Activated CD8-positive, alpha-beta T cell treated with anti-CD3 and anti-CD28 coated beads for 36 hours (primary cell): Measurements from ENCODE around the gene RHBDL2. TPM values are rescaled to one million over a fixed set of nuclear protein-coding genes. Genes with fewer than 3 reads are reported as not detected.
"Not testable (repeated sequence)": the region's sequence is repeated elsewhere in the genome, so short reads cannot be mapped to it uniquely, and the experiment has no call there.

Experiments
- ATAC-seq: fragments of 200-7000 bp; cut with Tn5 transposase; one replicate; pipeline ENCODE4 v1.10.0; 2021; ENCODE audit warnings: mild to moderate bottlenecking, moderate library complexity
- CTCF ChIA-PET: fragments of 350-600 bp; sonication (Branson Sonifier 250); formaldehyde crosslinking; loops from one replicate; lab custom pipeline; 2021; ENCODE audit warnings: antibody characterized with exemption; lab: Charles Lee
- POLR2A ChIA-PET: fragments of 350-600 bp; sonication (Branson Sonifier 250); formaldehyde crosslinking; loops from one replicate; lab custom pipeline; 2021; ENCODE audit warnings: antibody characterized with exemption; lab: Charles Lee
- DNase-seq: peaks from one replicate; pipeline ENCODE4 v3.0.0-alpha.2; 2020
- H3K27ac Mint-ChIP-seq: one replicate; pipeline ENCODE4 v1.8.0; 2021; ENCODE audit warnings: mild to moderate bottlenecking, mixed read lengths
- H3K27me3 Mint-ChIP-seq: one replicate; pipeline ENCODE4 v1.8.0; 2021; ENCODE audit warnings: mixed read lengths
- H3K36me3 Mint-ChIP-seq: one replicate; pipeline ENCODE4 v1.8.0; 2021; ENCODE audit warnings: low read depth, mixed read lengths
- H3K4me1 Mint-ChIP-seq: one replicate; pipeline ENCODE4 v1.8.0; 2021; ENCODE audit warnings: low read depth, mixed read lengths
- H3K4me3 Mint-ChIP-seq: one replicate; pipeline ENCODE4 v1.8.0; 2021; ENCODE audit warnings: mild to moderate bottlenecking, moderate library complexity, mixed read lengths
- H3K9me3 Mint-ChIP-seq: one replicate; pipeline ENCODE4 v1.8.0; 2021; ENCODE audit warnings: mixed read lengths
- intact Hi-C: fragments of 100-400 bp; cut with micrococcal nuclease; formaldehyde crosslinking; loops from one replicate; pipeline ENCODE4 v1.10.0; 2022
- total RNA-seq, 2 experiments: library from RNA; stranded (reverse); gene quantifications; one replicate each; pipeline ENCODE4 v1.2.3, GENCODE V29; 2021
- TF ChIP-seq, protein P1 (sequence below): fragments of 200-600 bp; IDR thresholded peaks from one replicate; pipeline ENCODE4 v1.8.0; 2022; ENCODE audit warnings: antibody characterized with exemption, mild to moderate bottlenecking

The RHBDL2 gene
- total RNA-seq, 2 experiments from 2014 or later = not detected

DNA sequence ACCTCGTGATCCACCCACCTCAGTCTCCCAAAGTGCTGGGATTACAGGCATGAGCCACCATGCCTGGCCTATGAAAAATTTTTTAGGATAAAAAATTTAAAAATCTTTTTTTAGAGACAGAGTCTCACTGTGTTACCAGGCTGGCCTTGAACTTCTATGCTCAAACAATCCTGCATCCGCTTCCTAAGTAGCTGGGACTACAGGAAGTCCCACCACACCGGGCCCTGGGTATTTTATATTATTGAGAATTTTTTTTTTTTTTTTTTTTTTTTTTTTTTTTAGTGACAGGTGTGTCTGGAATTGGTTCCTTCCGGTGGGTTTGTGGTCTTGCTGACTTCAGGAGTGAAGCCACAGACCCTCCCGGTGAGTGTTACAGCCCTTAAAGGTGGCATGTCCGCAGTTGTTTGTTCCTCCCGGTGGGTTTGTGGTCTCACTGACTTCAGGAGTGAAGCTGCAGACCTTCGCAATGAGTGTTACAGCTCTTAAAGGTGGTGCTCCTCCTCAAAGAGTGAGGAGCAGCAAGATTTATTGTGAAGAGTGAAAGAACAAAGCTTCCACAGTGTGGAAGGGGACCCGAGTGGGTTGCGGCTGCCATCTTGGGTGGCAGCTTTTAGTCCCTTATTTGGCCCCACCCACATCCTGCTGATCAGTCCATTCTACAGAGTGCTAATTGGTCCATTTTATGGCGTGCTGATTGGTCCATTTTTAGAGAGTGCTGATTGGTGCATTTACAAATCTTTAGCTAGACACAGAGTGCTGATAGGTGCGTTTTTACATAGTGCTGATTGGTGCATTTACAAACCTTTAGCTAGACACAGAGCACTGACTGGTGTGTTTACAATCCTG, 36.0 kb upstream of the RHBDL2 start:
- H3K27me3 Mint-ChIP-seq, H3K36me3 Mint-ChIP-seq, intact Hi-C loops, CTCF ChIA-PET: not testable (repeated sequence)
- DNase-seq (peak; percentile 77), ATAC-seq (peak; percentile 85)
- H3K9me3 Mint-ChIP-seq = peaks cover 10% of the 10 kb centered on the region
- POLR2A ChIA-PET = interaction anchor here (0.6 to 1.6 kb wide), 3 partner anchors 13 to 700 kb away, joined by 3 to 4 read pairs (median 4); partner anchors contain the start of gene AKIRIN1
- H3K4me1 Mint-ChIP-seq = peaks cover 11% of the 10 kb centered on the region
- peak overlapping the region; percentile 52 for H3K4me3 Mint-ChIP-seq
- H3K27ac Mint-ChIP-seq = peak overlapping the region; percentile 80

DNA sequence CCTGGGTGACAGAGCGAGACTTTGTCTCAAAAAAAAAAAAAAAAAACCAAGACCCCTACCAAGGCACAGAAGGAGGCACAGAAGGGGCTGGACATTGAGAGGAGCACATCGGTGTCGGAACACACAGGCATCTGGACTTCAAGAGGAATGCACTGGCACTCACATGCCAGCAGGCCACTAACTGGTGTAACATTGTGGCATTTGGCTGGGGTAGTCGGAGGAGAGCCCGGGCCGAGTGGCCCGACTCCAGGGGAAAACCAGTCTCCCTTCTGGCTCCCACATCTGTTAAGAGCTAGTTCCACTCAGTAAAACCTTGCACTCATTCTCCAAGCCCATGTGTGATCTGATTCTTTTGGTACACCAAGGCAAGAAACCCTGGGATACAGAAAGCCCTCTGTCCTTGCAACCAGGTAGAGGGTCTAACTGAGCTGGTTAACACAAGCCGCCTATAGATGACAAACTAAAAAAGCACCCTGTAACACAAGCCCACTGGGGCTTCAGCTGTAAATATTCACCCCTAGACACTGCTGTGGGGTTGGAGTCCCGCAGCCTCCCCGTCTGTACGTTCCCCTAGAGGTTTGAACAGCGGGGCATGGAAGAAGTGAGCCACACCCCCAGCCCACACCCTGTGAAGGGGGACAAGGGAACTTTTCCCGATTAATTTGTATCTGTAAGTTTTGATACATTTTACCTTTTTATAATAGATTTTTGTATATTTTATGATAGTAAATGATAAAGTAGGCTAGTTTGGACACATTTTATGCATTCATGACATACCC, 32.2 kb upstream of the RHBDL2 start:
- TF ChIP-seq, protein P1, sequence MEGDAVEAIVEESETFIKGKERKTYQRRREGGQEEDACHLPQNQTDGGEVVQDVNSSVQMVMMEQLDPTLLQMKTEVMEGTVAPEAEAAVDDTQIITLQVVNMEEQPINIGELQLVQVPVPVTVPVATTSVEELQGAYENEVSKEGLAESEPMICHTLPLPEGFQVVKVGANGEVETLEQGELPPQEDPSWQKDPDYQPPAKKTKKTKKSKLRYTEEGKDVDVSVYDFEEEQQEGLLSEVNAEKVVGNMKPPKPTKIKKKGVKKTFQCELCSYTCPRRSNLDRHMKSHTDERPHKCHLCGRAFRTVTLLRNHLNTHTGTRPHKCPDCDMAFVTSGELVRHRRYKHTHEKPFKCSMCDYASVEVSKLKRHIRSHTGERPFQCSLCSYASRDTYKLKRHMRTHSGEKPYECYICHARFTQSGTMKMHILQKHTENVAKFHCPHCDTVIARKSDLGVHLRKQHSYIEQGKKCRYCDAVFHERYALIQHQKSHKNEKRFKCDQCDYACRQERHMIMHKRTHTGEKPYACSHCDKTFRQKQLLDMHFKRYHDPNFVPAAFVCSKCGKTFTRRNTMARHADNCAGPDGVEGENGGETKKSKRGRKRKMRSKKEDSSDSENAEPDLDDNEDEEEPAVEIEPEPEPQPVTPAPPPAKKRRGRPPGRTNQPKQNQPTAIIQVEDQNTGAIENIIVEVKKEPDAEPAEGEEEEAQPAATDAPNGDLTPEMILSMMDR = no peak
- peaks cover 7% of the 10 kb centered on the region for H3K36me3 Mint-ChIP-seq

DNA sequence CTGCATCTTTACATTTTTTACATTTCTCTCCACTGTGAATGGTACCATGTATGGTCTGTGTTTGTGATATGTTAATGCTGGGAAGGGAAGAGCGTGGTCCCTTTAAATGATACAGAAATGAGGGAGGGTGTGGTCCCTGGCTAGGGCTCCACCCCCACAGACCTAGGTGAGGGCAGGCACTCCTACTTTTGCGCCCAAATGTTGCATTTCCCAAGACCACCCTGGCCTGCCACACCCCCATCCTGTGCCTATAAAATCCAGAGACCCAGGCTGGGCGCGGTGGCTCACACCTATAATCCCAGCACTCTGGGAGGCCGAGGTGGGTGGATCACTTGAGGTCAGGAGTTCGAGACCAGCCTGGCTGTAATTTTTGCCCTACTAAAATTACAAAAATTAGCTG, 31.5 kb upstream of the RHBDL2 start:
- peaks cover 11% of the 10 kb centered on the region for H3K4me1 Mint-ChIP-seq
- H3K36me3 Mint-ChIP-seq, intact Hi-C loops, POLR2A ChIA-PET, ATAC-seq, CTCF ChIA-PET, H3K4me3 Mint-ChIP-seq, H3K9me3 Mint-ChIP-seq, H3K27me3 Mint-ChIP-seq, H3K27ac Mint-ChIP-seq, DNase-seq: not testable (repeated sequence)

More for the DNA sequence above, 32.2 kb upstream of the RHBDL2 start:
- no peak overlapping the region for H3K27ac Mint-ChIP-seq
- no peak overlapping the region for H3K4me3 Mint-ChIP-seq
- H3K4me1 Mint-ChIP-seq = peaks cover 11% of the 10 kb centered on the region
- intact Hi-C loops = no loop called here
- no peak for DNase-seq
- POLR2A ChIA-PET = interaction anchor here (1.3 kb wide), 1 partner anchor 10 kb away, joined by 3 read pairs; no protein-coding TSS in a partner anchor
- ATAC-seq = no peak
- no peaks in the 10 kb centered on the region for H3K27me3 Mint-ChIP-seq
- CTCF ChIA-PET = no interaction called here
- H3K9me3 Mint-ChIP-seq = peaks cover 10% of the 10 kb centered on the region

DNA sequence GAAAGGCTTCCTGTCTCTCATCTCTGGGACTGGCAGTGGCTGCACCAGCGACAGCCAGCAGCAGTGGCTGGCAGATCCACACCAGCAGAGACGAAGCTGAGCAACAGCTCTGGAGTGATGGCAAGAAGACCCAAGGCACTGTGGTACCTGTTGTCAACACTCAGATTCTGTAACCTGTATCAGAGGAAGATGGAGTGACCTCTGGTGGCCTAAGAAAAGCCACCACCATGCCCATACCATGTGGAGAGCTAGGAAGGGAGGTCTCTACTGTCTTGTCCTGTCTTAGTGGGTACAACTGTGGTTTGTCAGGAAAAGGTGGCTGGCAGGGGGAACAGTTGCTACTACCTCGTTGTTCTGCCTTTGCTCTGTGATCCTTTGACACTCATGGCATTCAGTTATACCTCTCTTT, 22.5 kb upstream of the RHBDL2 start:
- DNase-seq (peak; percentile 8), ATAC-seq (peak; percentile 79)
- Mint-ChIP-seq H3K27ac (no peak overlapping the region), H3K4me3 (no peak overlapping the region), H3K36me3 (no peaks in the 10 kb centered on the region), H3K27me3 (no peaks in the 10 kb centered on the region), H3K4me1 (no peaks in the 10 kb centered on the region), H3K9me3 (no peaks in the 10 kb centered on the region)
- TF ChIP-seq, protein P1 = no peak
- ChIA-PET POLR2A (interaction anchor here (0.6 to 1.0 kb wide), 2 partner anchors 10 to 13 kb away, joined by 3 read pairs; no protein-coding TSS in a partner anchor), CTCF (interaction anchor here (0.6 kb wide), 1 partner anchor 45 kb away, joined by 3 read pairs; no protein-coding TSS in a partner anchor)
- intact Hi-C loops = no loop called here

DNA sequence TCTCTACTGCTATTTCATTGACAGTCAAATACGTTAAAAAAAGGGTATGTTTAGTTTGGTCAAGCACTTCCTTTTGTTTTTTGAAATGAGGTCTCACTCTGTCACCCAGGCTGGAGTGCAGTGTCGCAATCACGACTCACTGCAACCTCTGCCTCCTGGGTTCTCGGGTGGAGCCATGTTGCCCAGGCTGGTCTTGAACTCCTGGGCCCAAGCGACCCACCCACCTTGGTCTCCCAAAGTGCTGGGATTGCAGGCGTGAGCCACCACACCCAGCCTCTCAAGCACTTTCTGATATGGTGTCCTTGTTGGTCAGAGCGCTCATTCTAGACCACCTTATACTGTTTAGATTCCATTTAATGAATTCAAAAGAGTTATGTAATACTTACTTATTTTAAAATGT, 20.9 kb upstream of the RHBDL2 start:
- H3K4me1 Mint-ChIP-seq = no peaks in the 10 kb centered on the region
- TF ChIP-seq, protein P1 = no peak
- ChIA-PET CTCF (no interaction called here), POLR2A (interaction anchor here (0.7 kb wide), 1 partner anchor 611 kb away, joined by 3 read pairs; no protein-coding TSS in a partner anchor)
- no peak for ATAC-seq
- no peaks in the 10 kb centered on the region for H3K9me3 Mint-ChIP-seq
- intact Hi-C loops = no loop called here
- H3K27me3 Mint-ChIP-seq = no peaks in the 10 kb centered on the region
- no peak for DNase-seq
- no peaks in the 10 kb centered on the region for H3K36me3 Mint-ChIP-seq
- no peak overlapping the region for H3K4me3 Mint-ChIP-seq
- H3K27ac Mint-ChIP-seq = peak overlapping the region; percentile 50
